ENCODE results near the gene EPB41L1. TPM values are rescaled to one million over a fixed set of nuclear protein-coding genes. Genes with fewer than 3 reads are reported as not detected.

Gene EPB41L1
- total RNA-seq, 2 donors from 2014 or later, result 22.8 to 53.4 TPM

GRCh38 chr20:36219671-36220220 lies 65.2 kb downstream of the EPB41L1 start:
- no peaks in the 10 kb centered on the region for H3K36me3 ChIP-seq (replicated peaks in 1 of 2; ENCODE audit: insufficient read depth in 1 of 2, low read depth in 2 of 2)
- 83 to 95% methylated on average over 17 of the region's 17 CpGs for WGBS, 2 donors
- no peak overlapping the region for H3K27ac ChIP-seq

GRCh38 chr20:36225666-36226065 lies 71.1 kb downstream of the EPB41L1 start:
- H3K9me3 ChIP-seq, result peaks cover 0 to 3% (median 0%) of the 10 kb centered on the region in 3 donors
- peaks cover 0 to 4% of the 10 kb centered on the region in 2 donors for H3K36me3 ChIP-seq (replicated peaks in 1 of 2; ENCODE audit: insufficient read depth in 1 of 2, low read depth in 2 of 2)

More at GRCh38 chr20:36219671-36220220, 65.2 kb downstream of the EPB41L1 start:
- TF ChIP-seq, protein P1, sequence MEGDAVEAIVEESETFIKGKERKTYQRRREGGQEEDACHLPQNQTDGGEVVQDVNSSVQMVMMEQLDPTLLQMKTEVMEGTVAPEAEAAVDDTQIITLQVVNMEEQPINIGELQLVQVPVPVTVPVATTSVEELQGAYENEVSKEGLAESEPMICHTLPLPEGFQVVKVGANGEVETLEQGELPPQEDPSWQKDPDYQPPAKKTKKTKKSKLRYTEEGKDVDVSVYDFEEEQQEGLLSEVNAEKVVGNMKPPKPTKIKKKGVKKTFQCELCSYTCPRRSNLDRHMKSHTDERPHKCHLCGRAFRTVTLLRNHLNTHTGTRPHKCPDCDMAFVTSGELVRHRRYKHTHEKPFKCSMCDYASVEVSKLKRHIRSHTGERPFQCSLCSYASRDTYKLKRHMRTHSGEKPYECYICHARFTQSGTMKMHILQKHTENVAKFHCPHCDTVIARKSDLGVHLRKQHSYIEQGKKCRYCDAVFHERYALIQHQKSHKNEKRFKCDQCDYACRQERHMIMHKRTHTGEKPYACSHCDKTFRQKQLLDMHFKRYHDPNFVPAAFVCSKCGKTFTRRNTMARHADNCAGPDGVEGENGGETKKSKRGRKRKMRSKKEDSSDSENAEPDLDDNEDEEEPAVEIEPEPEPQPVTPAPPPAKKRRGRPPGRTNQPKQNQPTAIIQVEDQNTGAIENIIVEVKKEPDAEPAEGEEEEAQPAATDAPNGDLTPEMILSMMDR (IDR thresholded peaks at IDR 0.05), result no peak
- no peak for TF ChIP-seq POLR2A (IDR thresholded peaks at IDR 0.05)
- no peaks in the 10 kb centered on the region for H3K27me3 ChIP-seq
- H3K9me3 ChIP-seq, result no peaks in the 10 kb centered on the region
- ATAC-seq, result no peak
- no peak overlapping the region for H3K4me3 ChIP-seq
- no peak for DNase-seq
- no peaks in the 10 kb centered on the region for H3K4me1 ChIP-seq
- intact Hi-C loops (cut with DNase I), result no loop called here

DNA sequence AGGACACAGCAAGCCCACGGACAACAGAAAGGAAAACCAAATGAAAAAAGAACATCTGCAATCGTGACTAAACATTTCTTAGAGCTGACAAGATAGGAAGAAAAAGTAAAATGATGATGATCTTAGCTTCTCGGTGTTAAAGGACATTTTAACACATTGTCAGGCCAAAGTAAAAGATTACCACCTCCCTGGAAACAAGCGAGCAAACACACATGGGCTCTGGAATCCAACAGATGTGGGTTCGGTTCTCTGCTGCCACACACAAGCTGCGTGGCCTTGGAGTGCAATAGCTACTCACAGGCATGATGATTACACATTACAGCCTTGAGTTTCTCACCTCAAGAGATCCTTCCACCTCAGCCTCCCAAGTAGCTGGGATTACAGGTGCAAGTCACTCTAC lies 74.2 kb downstream of the EPB41L1 start:
- TF ChIP-seq, protein P1 (IDR thresholded peaks at IDR 0.05), result no peak
- no peak for TF ChIP-seq POLR2A (IDR thresholded peaks at IDR 0.05)
- Histone ChIP-seq H3K4me1 (no peaks in the 10 kb centered on the region), H3K4me3 (no peak overlapping the region), H3K27me3 (no peaks in the 10 kb centered on the region), H3K9me3 (peaks cover 0 to 3% (median 0%) of the 10 kb centered on the region in 3 donors), H3K27ac (no peak overlapping the region), H3K36me3 (replicated peaks in 1 of 2; ENCODE audit: insufficient read depth in 1 of 2, low read depth in 2 of 2) (peaks cover 0 to 4% of the 10 kb centered on the region in 2 donors)
- no peak for DNase-seq
- no peak for ATAC-seq
- WGBS, 2 donors, result 53 to 63% methylated on average over 6 of the region's 6 CpGs
- intact Hi-C loops (cut with DNase I), result no loop called here

More at GRCh38 chr20:36225666-36226065, 71.1 kb downstream of the EPB41L1 start:
- Histone ChIP-seq H3K4me3 (no peak overlapping the region), H3K27ac (no peak overlapping the region), H3K27me3 (no peaks in the 10 kb centered on the region), H3K4me1 (no peaks in the 10 kb centered on the region)
- TF ChIP-seq POLR2A (IDR thresholded peaks at IDR 0.05), result no peak
- TF ChIP-seq, protein P1 (IDR thresholded peaks at IDR 0.05), result no peak
- WGBS, 2 donors, result 90 to 94% methylated on average over 7 of the region's 7 CpGs
- intact Hi-C loops (cut with DNase I), result no loop called here
- ATAC-seq (no peak), DNase-seq (no peak)

GRCh38 chr20:36230019-36230418 lies 75.5 kb downstream of the EPB41L1 start:
- no peaks in the 10 kb centered on the region for H3K4me1 ChIP-seq
- TF ChIP-seq, protein P1 (IDR thresholded peaks at IDR 0.05), result no peak
- no peak for TF ChIP-seq POLR2A (IDR thresholded peaks at IDR 0.05)
- H3K4me3 ChIP-seq, result no peak overlapping the region
- no peak for DNase-seq
- ATAC-seq, result no peak
- intact Hi-C loops (cut with DNase I), result no loop called here
- peaks cover 0 to 3% (median 0%) of the 10 kb centered on the region in 3 donors for H3K9me3 ChIP-seq
- no peaks in the 10 kb centered on the region for H3K27me3 ChIP-seq
- H3K27ac ChIP-seq, result no peak overlapping the region
- 47 to 63% methylated on average over 3 of the region's 3 CpGs for WGBS, 2 donors
- peaks cover 0 to 3% of the 10 kb centered on the region in 2 donors for H3K36me3 ChIP-seq (replicated peaks in 1 of 2; ENCODE audit: insufficient read depth in 1 of 2, low read depth in 2 of 2)

GRCh38 chr20:36231331-36231730 lies 76.8 kb downstream of the EPB41L1 start:
- ATAC-seq (no peak), DNase-seq (no peak)
- no peaks in the 10 kb centered on the region for H3K27me3 ChIP-seq
- H3K4me3 ChIP-seq, result no peak overlapping the region
- 84 to 90% methylated on average over 5 to 7 of the region's 7 CpGs for WGBS, 2 donors
- TF ChIP-seq, protein P1 (IDR thresholded peaks at IDR 0.05), result no peak
- no peak for TF ChIP-seq POLR2A (IDR thresholded peaks at IDR 0.05)
- H3K27ac ChIP-seq, result no peak overlapping the region
- intact Hi-C loops (cut with DNase I), result no loop called here
- H3K9me3 ChIP-seq, result no peaks in the 10 kb centered on the region
- peaks cover 5% of the 10 kb centered on the region for H3K4me1 ChIP-seq
- H3K36me3 ChIP-seq (replicated peaks in 1 of 2; ENCODE audit: insufficient read depth in 1 of 2, low read depth in 2 of 2), result peaks cover 0 to 2% of the 10 kb centered on the region in 2 donors

Data from body of pancreas (tissue), 4 donors.